Prostate gland (tissue), 2 donors: ENCODE measurements around the gene PPID.

Experiments
- POLR2A ChIP-seq: fragments of 450-650 bp; IDR thresholded peaks from one replicate; pipeline ENCODE4 v1.6.1; 2016; ENCODE audit warnings: antibody characterized with exemption, mild to moderate bottlenecking
- POLR2AphosphoS5 ChIP-seq: sonication (generic); formaldehyde crosslinking; IDR thresholded peaks from one replicate; pipeline ENCODE4 v1.6.1; 2017; ENCODE audit warnings: antibody characterized with exemption
- TF ChIP-seq, protein P1 (sequence below), 4 experiments: fragments of 200-600 bp in 2 of 4; fragments of 450-650 bp in 2 of 4; sonication (generic) in 2 of 4; IDR thresholded peaks; 1 replicate in 3 of 4; 2 replicates in 1 of 4; pipeline ENCODE4 v1.5.1; 2016 to 2019; ENCODE audit warnings: antibody characterized with exemption in 4 of 4, mild to moderate bottlenecking in 2 of 4, moderate library complexity in 2 of 4

DNA sequence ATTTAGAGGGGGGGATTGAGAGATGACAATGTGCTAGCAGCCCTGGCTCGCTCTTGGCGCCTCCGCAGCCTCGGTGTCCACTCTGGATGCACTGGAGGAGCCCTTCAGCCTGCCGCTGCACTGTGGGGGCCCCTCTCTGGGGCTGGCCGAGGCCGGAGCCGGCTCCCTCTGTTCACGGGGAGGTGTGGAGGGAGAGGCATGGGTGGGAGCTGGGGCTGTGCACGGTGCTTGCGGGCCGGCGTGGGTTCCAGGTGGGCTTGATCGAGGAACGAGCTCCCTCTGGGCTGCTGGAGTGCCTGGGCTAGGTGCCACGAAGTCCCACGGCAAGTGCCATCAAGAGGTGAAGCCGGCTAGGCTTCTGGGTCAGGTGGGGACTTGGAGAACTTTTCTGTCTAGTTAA is 58.4 kb downstream of the PPID start:
- TF ChIP-seq, protein P1, sequence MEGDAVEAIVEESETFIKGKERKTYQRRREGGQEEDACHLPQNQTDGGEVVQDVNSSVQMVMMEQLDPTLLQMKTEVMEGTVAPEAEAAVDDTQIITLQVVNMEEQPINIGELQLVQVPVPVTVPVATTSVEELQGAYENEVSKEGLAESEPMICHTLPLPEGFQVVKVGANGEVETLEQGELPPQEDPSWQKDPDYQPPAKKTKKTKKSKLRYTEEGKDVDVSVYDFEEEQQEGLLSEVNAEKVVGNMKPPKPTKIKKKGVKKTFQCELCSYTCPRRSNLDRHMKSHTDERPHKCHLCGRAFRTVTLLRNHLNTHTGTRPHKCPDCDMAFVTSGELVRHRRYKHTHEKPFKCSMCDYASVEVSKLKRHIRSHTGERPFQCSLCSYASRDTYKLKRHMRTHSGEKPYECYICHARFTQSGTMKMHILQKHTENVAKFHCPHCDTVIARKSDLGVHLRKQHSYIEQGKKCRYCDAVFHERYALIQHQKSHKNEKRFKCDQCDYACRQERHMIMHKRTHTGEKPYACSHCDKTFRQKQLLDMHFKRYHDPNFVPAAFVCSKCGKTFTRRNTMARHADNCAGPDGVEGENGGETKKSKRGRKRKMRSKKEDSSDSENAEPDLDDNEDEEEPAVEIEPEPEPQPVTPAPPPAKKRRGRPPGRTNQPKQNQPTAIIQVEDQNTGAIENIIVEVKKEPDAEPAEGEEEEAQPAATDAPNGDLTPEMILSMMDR (IDR thresholded peaks at IDR 0.05) = no peak
- TF ChIP-seq POLR2A = no peak
- TF ChIP-seq POLR2AphosphoS5 = no peak
